HEK293T (cell line): ENCODE results near the gene SVIL.

ENCODE experiments used
- CTCF ChIA-PET: fragments of 350-600 bp; formaldehyde crosslinking; extraction: SDS; loops from one replicate; lab custom pipeline; 2021; ENCODE audit warnings: antibody characterized with exemption, inconsistent platforms; lab: Yijun Ruan, JAX
- POLR2A ChIA-PET: fragments of 350-600 bp; formaldehyde crosslinking; extraction: SDS; loops from one replicate; lab custom pipeline; 2020; ENCODE audit warnings: antibody characterized with exemption, inconsistent platforms; lab: Yijun Ruan, JAX
- DNase-seq: peaks from one replicate; pipeline ENCODE4 v3.0.0; 2012; ENCODE audit warnings: mixed read lengths; ENCODE audit errors: extremely low spot score
- ARNT ChIP-seq: fragments of 450-650 bp; IDR thresholded peaks from 2 replicates; pipeline ENCODE4 v1.6.1; 2017; ENCODE audit warnings: mild to moderate bottlenecking
- BHLHE40 ChIP-seq: fragments of 450-650 bp; IDR thresholded peaks from 2 replicates; pipeline ENCODE4 v1.6.1; 2016; ENCODE audit warnings: mild to moderate bottlenecking, moderate library complexity, borderline replicate concordance
- CTBP1 ChIP-seq: fragments of 450-650 bp; IDR thresholded peaks from 2 replicates; pipeline ENCODE4 v1.6.1; 2016; ENCODE audit warnings: borderline replicate concordance
- ELF4 ChIP-seq: fragments of 450-650 bp; IDR thresholded peaks from 2 replicates; pipeline ENCODE4 v1.6.1; 2017; ENCODE audit warnings: antibody characterized with exemption
- FOXA1 ChIP-seq: fragments of 450-650 bp; IDR thresholded peaks from 2 replicates; pipeline ENCODE4 v1.6.1; 2016; ENCODE audit warnings: mild to moderate bottlenecking
- FOXK2 ChIP-seq: fragments of 450-650 bp; IDR thresholded peaks from 2 replicates; pipeline ENCODE4 v1.6.1; 2016; ENCODE audit warnings: mild to moderate bottlenecking
- FOXM1 ChIP-seq: fragments of 450-650 bp; IDR thresholded peaks from 2 replicates; pipeline ENCODE4 v1.6.1; 2017; ENCODE audit warnings: mild to moderate bottlenecking, borderline replicate concordance
- HDGF ChIP-seq: fragments of 450-650 bp; IDR thresholded peaks from 2 replicates; pipeline ENCODE4 v1.6.1; 2017; ENCODE audit warnings: antibody characterized with exemption, borderline replicate concordance
- L3MBTL2 ChIP-seq: fragments of 450-650 bp; conservative IDR thresholded peaks from 2 replicates; pipeline ENCODE4 v1.6.1; 2016; ENCODE audit warnings: mild to moderate bottlenecking
- LEF1 ChIP-seq: fragments of 450-650 bp; IDR thresholded peaks from 2 replicates; pipeline ENCODE4 v1.6.1; 2017; ENCODE audit warnings: mild to moderate bottlenecking, borderline replicate concordance
- NFRKB ChIP-seq: fragments of 450-650 bp; IDR thresholded peaks from 2 replicates; pipeline ENCODE4 v1.6.1; 2016; ENCODE audit warnings: mild to moderate bottlenecking, moderate library complexity
- PKNOX1 ChIP-seq: fragments of 450-650 bp; IDR thresholded peaks from 2 replicates; pipeline ENCODE4 v1.6.1; 2016
- SP1 ChIP-seq: fragments of 450-650 bp; IDR thresholded peaks from 2 replicates; pipeline ENCODE4 v1.6.1; 2017
- SUZ12 ChIP-seq: fragments of 450-650 bp; IDR thresholded peaks from 2 replicates; pipeline ENCODE4 v1.6.1; 2016; ENCODE audit warnings: mild to moderate bottlenecking
- TARDBP ChIP-seq: fragments of 450-650 bp; IDR thresholded peaks from 2 replicates; pipeline ENCODE4 v1.6.1; 2016
- ZNF384 ChIP-seq: fragments of 450-650 bp; IDR thresholded peaks from 2 replicates; pipeline ENCODE4 v1.6.1; 2016

SVIL gene

DNA sequence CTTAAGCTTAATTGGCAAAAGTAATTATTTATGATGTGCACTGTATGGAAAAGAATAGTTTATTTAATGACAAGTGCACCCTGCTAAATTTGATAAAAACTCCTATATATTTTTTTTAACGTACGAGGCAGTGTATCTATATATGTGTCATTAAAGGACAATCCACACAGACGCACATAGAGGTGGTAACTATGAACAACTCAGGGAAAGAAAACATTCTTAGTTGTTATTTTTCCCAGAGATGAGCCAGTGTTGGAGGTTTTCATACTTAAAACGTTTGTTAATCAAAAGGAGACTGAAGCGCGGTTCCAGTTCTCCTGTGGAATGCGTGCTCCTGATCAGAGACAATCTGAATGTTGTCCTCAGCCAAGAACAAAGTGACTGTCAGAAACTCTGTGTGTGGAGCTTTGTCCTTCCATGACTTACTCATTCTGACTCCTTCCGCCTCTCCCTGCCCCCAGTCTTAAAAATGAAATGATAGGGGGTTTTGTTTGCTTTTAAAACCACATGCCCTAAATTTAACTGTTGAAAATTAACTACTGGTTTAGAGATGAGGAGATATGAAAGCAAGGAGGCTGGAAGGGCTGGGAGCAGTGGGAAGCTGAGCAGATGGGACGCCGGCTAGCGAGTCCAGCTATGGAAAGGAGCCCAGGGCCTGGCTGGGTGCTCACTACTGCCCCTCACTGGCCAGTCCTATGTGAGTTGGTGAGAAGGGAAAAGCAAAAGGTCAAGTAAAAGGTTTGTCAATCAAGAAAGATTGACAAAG is 99.6 kb downstream of the SVIL start:
- peak; percentile 72 for DNase-seq

GRCh38 chr10:29534590-29534989 is 100.2 kb downstream of the SVIL start:
- CTCF ChIA-PET = interaction anchor here (0.8 to 2.3 kb wide), 15 partner anchors 10 to 1048 kb away, joined by 3 to 18 read pairs (median 4); no protein-coding TSS in a partner anchor
- TF ChIP-seq TARDBP = no peak
- no peak for TF ChIP-seq FOXA1
- no peak for TF ChIP-seq FOXK2
- no peak for TF ChIP-seq ARNT
- no peak for TF ChIP-seq L3MBTL2
- TF ChIP-seq CTBP1 = no peak
- no peak for TF ChIP-seq HDGF
- TF ChIP-seq LEF1 = no peak
- no peak for TF ChIP-seq ZNF384
- no peak for DNase-seq
- POLR2A ChIA-PET = no interaction called here

More for the DNA sequence above, 99.6 kb downstream of the SVIL start:
- POLR2A ChIA-PET = interaction anchor here (0.9 kb wide), 1 partner anchor 201 kb away, joined by 3 read pairs; no protein-coding TSS in a partner anchor
- CTCF ChIA-PET = interaction anchor here (0.6 to 2.3 kb wide), 24 partner anchors 8 to 1047 kb away, joined by 3 to 18 read pairs (median 3); no protein-coding TSS in a partner anchor
- peak; percentile 87 for TF ChIP-seq PKNOX1
- no peak for TF ChIP-seq LEF1
- peak; percentile 69; the same call in 1 of the 2 replicates for TF ChIP-seq CTBP1
- TF ChIP-seq ZNF384 = no peak
- TF ChIP-seq TARDBP = no peak
- no peak for TF ChIP-seq SP1

GRCh38 chr10:29533696-29534285 is 101.0 kb downstream of the SVIL start:
- ChIA-PET CTCF (interaction anchor here (2.3 kb wide), 1 partner anchor 20 kb away, joined by 18 read pairs; no protein-coding TSS in a partner anchor), POLR2A (no interaction called here)
- DNase-seq = peak; percentile 14
- TF ChIP-seq NFRKB (no peak), TARDBP (no peak), FOXA1 (no peak), SUZ12 (no peak), ELF4 (no peak), HDGF (no peak), CTBP1 (no peak), FOXM1 (no peak), L3MBTL2 (no peak)

GRCh38 chr10:29533046-29533445 is 101.7 kb downstream of the SVIL start:
- no peak for DNase-seq
- TF ChIP-seq HDGF = no peak
- TF ChIP-seq SUZ12 = no peak
- TF ChIP-seq NFRKB = no peak
- TF ChIP-seq PKNOX1 = no peak
- TF ChIP-seq SP1 = no peak
- TF ChIP-seq FOXA1 = no peak
- no peak for TF ChIP-seq ARNT
- TF ChIP-seq ZNF384 = no peak
- TF ChIP-seq FOXK2 = no peak
- ChIA-PET CTCF (interaction anchor here (1.4 kb wide), 1 partner anchor 16 kb away, joined by 3 read pairs; no protein-coding TSS in a partner anchor), POLR2A (no interaction called here)

DNA sequence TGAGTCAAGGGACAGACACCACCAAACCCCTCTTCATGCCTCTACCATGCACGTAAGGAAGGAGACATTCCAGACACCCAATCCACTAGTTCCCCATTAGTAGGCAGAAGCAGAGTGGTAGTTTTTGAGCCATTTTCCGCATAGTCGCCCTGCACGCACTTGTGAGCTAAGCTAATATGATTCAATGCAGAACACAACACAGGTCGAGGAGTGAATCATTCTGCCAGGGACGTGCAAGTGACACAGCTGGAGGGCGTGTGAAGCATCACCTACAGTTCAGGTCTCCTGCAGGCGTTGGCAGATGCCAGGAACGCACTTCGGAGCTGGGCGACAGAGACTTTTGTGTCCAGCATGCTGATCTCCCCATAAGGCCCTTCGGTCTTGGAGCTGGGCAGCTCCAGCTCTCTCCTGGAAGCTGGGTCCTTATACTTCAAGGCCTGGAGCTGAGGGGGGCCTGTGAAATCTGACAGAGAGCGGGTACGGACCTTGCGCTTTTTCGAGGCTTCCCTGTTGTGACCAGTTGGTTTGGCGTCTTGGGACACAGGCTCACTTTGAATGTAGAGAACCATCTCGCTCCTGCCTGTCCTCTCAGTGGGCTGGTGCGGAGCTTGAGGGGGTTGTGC is 102.4 kb downstream of the SVIL start:
- no peak for DNase-seq
- ChIA-PET CTCF (interaction anchor here (1.4 kb wide), 1 partner anchor 15 kb away, joined by 3 read pairs; no protein-coding TSS in a partner anchor), POLR2A (no interaction called here)
- TF ChIP-seq LEF1 (no peak), BHLHE40 (no peak), FOXM1 (no peak), SP1 (no peak), ARNT (no peak), CTBP1 (no peak), ZNF384 (no peak), PKNOX1 (no peak), FOXK2 (no peak), L3MBTL2 (no peak), ELF4 (no peak), FOXA1 (no peak), HDGF (no peak)
